ENCODE data around the gene MRO. TPM values are rescaled to one million over a fixed set of nuclear protein-coding genes. Genes with fewer than 3 reads are reported as not detected.

The MRO gene
- polyA plus RNA-seq, 1 of the 3 experiments (the other 2 are of a cell fraction): not detected

GRCh38 chr18:50786864-50787263 is 33.0 kb downstream of the MRO start:
- Histone ChIP-seq H3K4me1 (ENCODE audit: control insufficient read depth in 1 of 2, insufficient read depth in 2 of 2, low read depth in 1 of 2, low read length in 1 of 2) (no peaks in the 10 kb centered on the region; a peak in 1 of 4 replicates), H3K27me3 (ENCODE audit: insufficient read depth) (no peaks in the 10 kb centered on the region), H3F3A (replicated peaks; ENCODE audit: insufficient read depth) (no peaks in the 10 kb centered on the region), H3K4me2 (no peak overlapping the region), H3K9me2 (no peaks in the 10 kb centered on the region), H2AFZ (ENCODE audit: low read depth) (no peak overlapping the region), H3K27ac (ENCODE audit: low read depth in 2 of 2, low read length in 1 of 2) (no peak overlapping the region), H3K9me3 (no peaks in the 10 kb centered on the region), H3K4me3 (ENCODE audit: low read depth in 2 of 2, low read length in 1 of 2) (no peak overlapping the region), H3K9ac (no peak overlapping the region), H3K36me3 (replicated peaks in 1 of 2; ENCODE audit: control insufficient read depth in 1 of 2, insufficient read depth in 2 of 2, low read length in 1 of 2) (no peaks in the 10 kb centered on the region), H4K20me1 (ENCODE audit: insufficient read depth) (no peaks in the 10 kb centered on the region), H3K79me2 (ENCODE audit: insufficient read depth) (no peaks in the 10 kb centered on the region)
- CTCF ChIA-PET: interaction anchor here (1.1 to 1.2 kb wide), 2 partner anchors 32 to 279 kb away, joined by 3 to 5 read pairs; no protein-coding TSS in a partner anchor
- WGBS (ENCODE audit: low lambda C conversion rate): 69% methylated on average over 3 of the region's 3 CpGs
- TF ChIP-seq RAD21 (IDR thresholded peaks at IDR 0.05; ENCODE audit: low read length) (no peak), REST (IDR thresholded peaks at IDR 0.05; ENCODE audit: low read depth, low read length) (no peak), POLR2AphosphoS5 (IDR thresholded peaks at IDR 0.05; ENCODE audit: low read depth, low read length) (no peak), SMC3 (IDR thresholded peaks at IDR 0.05; ENCODE audit: low read depth, low read length) (no peak), MXI1 (IDR thresholded peaks at IDR 0.05; ENCODE audit: low read depth, low read length) (no peak), YY1 (IDR thresholded peaks at IDR 0.05; ENCODE audit: low read depth) (no peak), MEF2A (IDR thresholded peaks at IDR 0.05; ENCODE audit: borderline replicate concordance, low read depth) (no peak)
- TF ChIP-seq, protein P1, sequence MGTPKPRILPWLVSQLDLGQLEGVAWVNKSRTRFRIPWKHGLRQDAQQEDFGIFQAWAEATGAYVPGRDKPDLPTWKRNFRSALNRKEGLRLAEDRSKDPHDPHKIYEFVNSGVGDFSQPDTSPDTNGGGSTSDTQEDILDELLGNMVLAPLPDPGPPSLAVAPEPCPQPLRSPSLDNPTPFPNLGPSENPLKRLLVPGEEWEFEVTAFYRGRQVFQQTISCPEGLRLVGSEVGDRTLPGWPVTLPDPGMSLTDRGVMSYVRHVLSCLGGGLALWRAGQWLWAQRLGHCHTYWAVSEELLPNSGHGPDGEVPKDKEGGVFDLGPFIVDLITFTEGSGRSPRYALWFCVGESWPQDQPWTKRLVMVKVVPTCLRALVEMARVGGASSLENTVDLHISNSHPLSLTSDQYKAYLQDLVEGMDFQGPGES (IDR thresholded peaks at IDR 0.05; ENCODE audit: low read depth, low read length): no peak
- TF ChIP-seq, protein P2, sequence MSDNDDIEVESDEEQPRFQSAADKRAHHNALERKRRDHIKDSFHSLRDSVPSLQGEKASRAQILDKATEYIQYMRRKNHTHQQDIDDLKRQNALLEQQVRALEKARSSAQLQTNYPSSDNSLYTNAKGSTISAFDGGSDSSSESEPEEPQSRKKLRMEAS (IDR thresholded peaks at IDR 0.05; ENCODE audit: low read depth): no peak
- no peak for DNase-seq
- POLR2A ChIA-PET: no interaction called here

DNA sequence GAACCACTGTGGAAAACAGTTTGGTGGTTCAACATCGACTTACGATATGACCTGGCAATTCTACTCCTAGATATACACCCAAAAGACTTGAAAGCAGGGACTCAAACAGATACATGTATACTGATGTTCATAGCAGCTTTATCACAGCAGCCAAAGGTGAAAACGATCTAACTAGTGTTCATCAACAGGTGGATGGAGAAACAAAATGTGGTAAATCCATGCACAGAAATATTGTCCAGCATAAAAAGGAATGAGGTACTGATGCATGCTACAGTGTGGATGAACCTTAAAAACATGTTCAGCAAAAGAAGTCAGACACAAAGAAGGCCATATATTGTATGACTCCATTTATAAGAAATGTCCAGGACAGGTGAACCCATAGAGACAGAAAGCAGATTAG is 36.3 kb downstream of the MRO start:
- no peaks in the 10 kb centered on the region for H3K36me3 ChIP-seq (replicated peaks in 1 of 2; ENCODE audit: control insufficient read depth in 1 of 2, insufficient read depth in 2 of 2, low read length in 1 of 2)
- H3K9me3 ChIP-seq: no peaks in the 10 kb centered on the region
- no peaks in the 10 kb centered on the region for H3F3A ChIP-seq (replicated peaks; ENCODE audit: insufficient read depth)
- no peak overlapping the region for H3K4me2 ChIP-seq
- H2AFZ ChIP-seq (ENCODE audit: low read depth): no peak overlapping the region
- WGBS (ENCODE audit: low lambda C conversion rate): 44% methylated on average over 3 of the region's 3 CpGs
- no peak for DNase-seq
- no peaks in the 10 kb centered on the region for H3K27me3 ChIP-seq (ENCODE audit: insufficient read depth)
- no peaks in the 10 kb centered on the region for H3K9me2 ChIP-seq
- no peaks in the 10 kb centered on the region for H3K79me2 ChIP-seq (ENCODE audit: insufficient read depth)
- POLR2A ChIA-PET: no interaction called here
- TF ChIP-seq MXI1 (IDR thresholded peaks at IDR 0.05; ENCODE audit: low read depth, low read length) (no peak), MEF2A (IDR thresholded peaks at IDR 0.05; ENCODE audit: borderline replicate concordance, low read depth) (no peak), TAF1 (IDR thresholded peaks at IDR 0.05; ENCODE audit: borderline replicate concordance, low read depth, low read length) (no peak), TEAD4 (IDR thresholded peaks at IDR 0.05; ENCODE audit: borderline replicate concordance, insufficient read depth) (no peak), GATA2 (CRISPR knock-in tag; IDR thresholded peaks at IDR 0.05) (no peak), CHD2 (IDR thresholded peaks at IDR 0.05; ENCODE audit: low read length, partially characterized antibody) (no peak), SMC3 (IDR thresholded peaks at IDR 0.05; ENCODE audit: low read depth, low read length) (no peak), USF1 (IDR thresholded peaks at IDR 0.05; ENCODE audit: borderline replicate concordance, low read depth) (no peak), NFIC (IDR thresholded peaks at IDR 0.05; ENCODE audit: borderline replicate concordance) (no peak), GABPA (IDR thresholded peaks at IDR 0.05; ENCODE audit: low read depth) (no peak), EP300 (IDR thresholded peaks at IDR 0.05; ENCODE audit: borderline replicate concordance in 1 of 2, low read depth in 1 of 2, low read length in 1 of 2) (no peak), POLR2AphosphoS5 (IDR thresholded peaks at IDR 0.05; ENCODE audit: low read depth, low read length) (no peak), SIN3A (IDR thresholded peaks at IDR 0.05; ENCODE audit: borderline replicate concordance, low read depth, low read length) (no peak), RAD21 (IDR thresholded peaks at IDR 0.05; ENCODE audit: low read length) (no peak), RCOR1 (IDR thresholded peaks at IDR 0.05; ENCODE audit: low read length) (no peak), YY1 (IDR thresholded peaks at IDR 0.05; ENCODE audit: low read depth) (no peak)
- TF ChIP-seq, protein P2 (IDR thresholded peaks at IDR 0.05; ENCODE audit: low read depth): no peak
- H3K27ac ChIP-seq (ENCODE audit: low read depth in 2 of 2, low read length in 1 of 2): no peak overlapping the region
- H3K4me3 ChIP-seq (ENCODE audit: low read depth in 2 of 2, low read length in 1 of 2): no peak overlapping the region
- H3K9ac ChIP-seq: no peak overlapping the region
- H3K4me1 ChIP-seq (ENCODE audit: control insufficient read depth in 1 of 2, insufficient read depth in 2 of 2, low read depth in 1 of 2, low read length in 1 of 2): no peaks in the 10 kb centered on the region
- H4K20me1 ChIP-seq (ENCODE audit: insufficient read depth): no peaks in the 10 kb centered on the region
- CTCF ChIA-PET: interaction anchor here (1.8 kb wide), 1 partner anchor 8 kb away, joined by 5 read pairs; no protein-coding TSS in a partner anchor

All from SK-N-SH (cell line).